Inferior parietal cortex (tissue), 1 donor: ENCODE results near the gene FCN1.
"Not testable (repeated sequence)": the region's sequence is repeated elsewhere in the genome, so short reads cannot be mapped to it uniquely, and the experiment has no call there.

ENCODE experiments used
- DNase-seq: peaks from one replicate; pipeline ENCODE4 v3.0.0-alpha.2; 2016; ENCODE audit errors: extremely low spot score

The FCN1 gene

GRCh38 chr9:134917431-134918373, at the start of gene FCN1:
TSS of gene FCN1 (minus strand) at chr9:134917912. CDS start at chr9:134917871, 41 bp downstream.
- DNase-seq: no peak

- no peak for DNase-seq
These were observed 49.2 kb upstream of the FCN1 start for GRCh38 chr9:134966697-134967546.

- no peak for DNase-seq
These were observed 48.6 kb upstream of the FCN1 start for GRCh38 chr9:134966270-134966669.

- DNase-seq: no peak
These were observed 48.1 kb upstream of the FCN1 start for GRCh38 chr9:134965851-134966250.

GRCh38 chr9:134965411-134965810, 47.7 kb upstream of the FCN1 start:
- DNase-seq: no peak

GRCh38 chr9:134964271-134965055, 46.8 kb upstream of the FCN1 start:
- DNase-seq: no peak

- no peak for DNase-seq
These were observed 45.8 kb upstream of the FCN1 start for GRCh38 chr9:134963546-134963945.

GRCh38 chr9:134962973-134963364, 45.3 kb upstream of the FCN1 start:
- no peak for DNase-seq

- DNase-seq: no peak
These were observed 44.6 kb upstream of the FCN1 start for GRCh38 chr9:134962065-134962972.

- no peak for DNase-seq
These were observed 43.8 kb upstream of the FCN1 start for GRCh38 chr9:134961331-134962064.

- DNase-seq: no peak
These were observed 43.0 kb upstream of the FCN1 start for GRCh38 chr9:134960701-134961181.

- no peak for DNase-seq
These were observed 42.2 kb upstream of the FCN1 start for GRCh38 chr9:134959971-134960310.

GRCh38 chr9:134959126-134959970, 41.6 kb upstream of the FCN1 start:
- no peak for DNase-seq

- no peak for DNase-seq
These were observed 40.2 kb upstream of the FCN1 start for GRCh38 chr9:134957945-134958227.

- DNase-seq: no peak
These were observed 39.6 kb upstream of the FCN1 start for GRCh38 chr9:134957165-134957944.

GRCh38 chr9:134956387-134956786, 38.7 kb upstream of the FCN1 start:
- not testable (repeated sequence) for DNase-seq

GRCh38 chr9:134955801-134956200, 38.1 kb upstream of the FCN1 start:
- DNase-seq: no peak

GRCh38 chr9:134955156-134955555, 37.4 kb upstream of the FCN1 start:
- no peak for DNase-seq
